WI38 (cell line): Measurements from ENCODE around the gene CD8A.

Experiments used
- H3K4me3 ChIP-seq: 2 replicates; pipeline ENCODE4 v1.5.1; 2011; ENCODE audit warnings: low read depth, mild to moderate bottlenecking, control low read depth, low read length
- CTCF ChIP-seq: IDR thresholded peaks from 2 replicates; pipeline ENCODE4 v1.5.1; 2012; ENCODE audit warnings: low read depth, mild to moderate bottlenecking, control low read depth, low read length

CD8A gene

GRCh38 chr2:86781363-86781762, 9.3 kb downstream of the CD8A start:
- no peak for TF ChIP-seq CTCF
- no peak overlapping the region for H3K4me3 ChIP-seq

- no peak for TF ChIP-seq CTCF
- H3K4me3 ChIP-seq, result no peak overlapping the region
These were observed 10.7 kb downstream of the CD8A start for GRCh38 chr2:86779971-86780370.

GRCh38 chr2:86778957-86779356, 11.8 kb downstream of the CD8A start:
- H3K4me3 ChIP-seq, result no peak overlapping the region
- no peak for TF ChIP-seq CTCF

- no peak overlapping the region for H3K4me3 ChIP-seq
- TF ChIP-seq CTCF, result no peak
These were observed 14.2 kb downstream of the CD8A start for GRCh38 chr2:86776532-86776931.

GRCh38 chr2:86775338-86775737, 15.4 kb downstream of the CD8A start:
- no peak for TF ChIP-seq CTCF
- no peak overlapping the region for H3K4me3 ChIP-seq

- no peak overlapping the region for H3K4me3 ChIP-seq
- no peak for TF ChIP-seq CTCF
These were observed 15.9 kb downstream of the CD8A start for GRCh38 chr2:86774862-86775261.

- TF ChIP-seq CTCF, result no peak
- no peak overlapping the region for H3K4me3 ChIP-seq
These were observed 18.1 kb downstream of the CD8A start for GRCh38 chr2:86772611-86773010.
